Panc1 (cell line): ENCODE measurements around the gene TAF11.

Source experiments
- POLR2AphosphoS5 ChIP-seq: IDR thresholded peaks from 2 replicates; pipeline ENCODE4 v1.6.1; 2012; ENCODE audit warnings: mild to moderate bottlenecking, low read depth, low read length, moderate library complexity
- SIN3A ChIP-seq: IDR thresholded peaks from 2 replicates; pipeline ENCODE4 v1.6.1; 2012; ENCODE audit warnings: low read depth, mild to moderate bottlenecking, low read length, moderate library complexity, borderline replicate concordance; ENCODE audit not compliant: insufficient read depth
- TCF7L2 ChIP-seq: IDR thresholded peaks from 2 replicates; pipeline ENCODE4 v1.6.1; 2011; ENCODE audit warnings: mild to moderate bottlenecking, low read depth, low read length, inconsistent platforms
- TF ChIP-seq, protein P1 (sequence below): fragments of 450-650 bp; IDR thresholded peaks from 2 replicates; pipeline ENCODE4 v1.5.1; 2017; ENCODE audit warnings: mild to moderate bottlenecking
- TF ChIP-seq, protein P2 (sequence below), 2 experiments: IDR thresholded peaks; 2 replicates each; pipeline ENCODE4 v1.6.1; 2011 to 2012; ENCODE audit warnings: low read depth in 2 of 2, control low read depth in 1 of 2, low read length in 1 of 2, mild to moderate bottlenecking in 1 of 2, moderate library complexity in 1 of 2; ENCODE audit not compliant: insufficient read depth in 1 of 2

GRCh38 chr6:34920097-34920496 is 32.3 kb upstream of the TAF11 start:
- TF ChIP-seq, protein P1, sequence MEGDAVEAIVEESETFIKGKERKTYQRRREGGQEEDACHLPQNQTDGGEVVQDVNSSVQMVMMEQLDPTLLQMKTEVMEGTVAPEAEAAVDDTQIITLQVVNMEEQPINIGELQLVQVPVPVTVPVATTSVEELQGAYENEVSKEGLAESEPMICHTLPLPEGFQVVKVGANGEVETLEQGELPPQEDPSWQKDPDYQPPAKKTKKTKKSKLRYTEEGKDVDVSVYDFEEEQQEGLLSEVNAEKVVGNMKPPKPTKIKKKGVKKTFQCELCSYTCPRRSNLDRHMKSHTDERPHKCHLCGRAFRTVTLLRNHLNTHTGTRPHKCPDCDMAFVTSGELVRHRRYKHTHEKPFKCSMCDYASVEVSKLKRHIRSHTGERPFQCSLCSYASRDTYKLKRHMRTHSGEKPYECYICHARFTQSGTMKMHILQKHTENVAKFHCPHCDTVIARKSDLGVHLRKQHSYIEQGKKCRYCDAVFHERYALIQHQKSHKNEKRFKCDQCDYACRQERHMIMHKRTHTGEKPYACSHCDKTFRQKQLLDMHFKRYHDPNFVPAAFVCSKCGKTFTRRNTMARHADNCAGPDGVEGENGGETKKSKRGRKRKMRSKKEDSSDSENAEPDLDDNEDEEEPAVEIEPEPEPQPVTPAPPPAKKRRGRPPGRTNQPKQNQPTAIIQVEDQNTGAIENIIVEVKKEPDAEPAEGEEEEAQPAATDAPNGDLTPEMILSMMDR, result no peak
- TF ChIP-seq POLR2AphosphoS5 (no peak), TCF7L2 (no peak), SIN3A (no peak)
- TF ChIP-seq, protein P2, sequence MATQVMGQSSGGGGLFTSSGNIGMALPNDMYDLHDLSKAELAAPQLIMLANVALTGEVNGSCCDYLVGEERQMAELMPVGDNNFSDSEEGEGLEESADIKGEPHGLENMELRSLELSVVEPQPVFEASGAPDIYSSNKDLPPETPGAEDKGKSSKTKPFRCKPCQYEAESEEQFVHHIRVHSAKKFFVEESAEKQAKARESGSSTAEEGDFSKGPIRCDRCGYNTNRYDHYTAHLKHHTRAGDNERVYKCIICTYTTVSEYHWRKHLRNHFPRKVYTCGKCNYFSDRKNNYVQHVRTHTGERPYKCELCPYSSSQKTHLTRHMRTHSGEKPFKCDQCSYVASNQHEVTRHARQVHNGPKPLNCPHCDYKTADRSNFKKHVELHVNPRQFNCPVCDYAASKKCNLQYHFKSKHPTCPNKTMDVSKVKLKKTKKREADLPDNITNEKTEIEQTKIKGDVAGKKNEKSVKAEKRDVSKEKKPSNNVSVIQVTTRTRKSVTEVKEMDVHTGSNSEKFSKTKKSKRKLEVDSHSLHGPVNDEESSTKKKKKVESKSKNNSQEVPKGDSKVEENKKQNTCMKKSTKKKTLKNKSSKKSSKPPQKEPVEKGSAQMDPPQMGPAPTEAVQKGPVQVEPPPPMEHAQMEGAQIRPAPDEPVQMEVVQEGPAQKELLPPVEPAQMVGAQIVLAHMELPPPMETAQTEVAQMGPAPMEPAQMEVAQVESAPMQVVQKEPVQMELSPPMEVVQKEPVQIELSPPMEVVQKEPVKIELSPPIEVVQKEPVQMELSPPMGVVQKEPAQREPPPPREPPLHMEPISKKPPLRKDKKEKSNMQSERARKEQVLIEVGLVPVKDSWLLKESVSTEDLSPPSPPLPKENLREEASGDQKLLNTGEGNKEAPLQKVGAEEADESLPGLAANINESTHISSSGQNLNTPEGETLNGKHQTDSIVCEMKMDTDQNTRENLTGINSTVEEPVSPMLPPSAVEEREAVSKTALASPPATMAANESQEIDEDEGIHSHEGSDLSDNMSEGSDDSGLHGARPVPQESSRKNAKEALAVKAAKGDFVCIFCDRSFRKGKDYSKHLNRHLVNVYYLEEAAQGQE (IDR thresholded peaks at IDR 0.05; ENCODE audit: insufficient read depth in 1 of 2, low read depth in 2 of 2, low read length in 1 of 2), result no peak
